Peyer's patch (tissue), 4 donors: Measurements from ENCODE around the gene ACTR1A. TPM values are rescaled to one million over a fixed set of nuclear protein-coding genes. Genes with fewer than 3 reads are reported as not detected.
A peak's percentile ranks its signal among the peaks of the same experiment; 100 is the strongest.

Experiments
- DNase-seq, 3 donors: peaks; one replicate each; pipeline ENCODE4 v3.0.0-alpha.2; 2017 to 2019
- H3K27ac ChIP-seq, 4 donors: fragments of 200-600 bp; sonication (generic); one replicate each; pipeline ENCODE4 v1.5.1; 2016 to 2019
- H3K27me3 ChIP-seq, 2 donors: fragments of 200-600 bp; sonication (generic); one replicate each; pipeline ENCODE4 v1.5.1; 2019
- H3K36me3 ChIP-seq, 3 donors: fragments of 200-600 bp; sonication (generic); one replicate each; pipeline ENCODE4 v1.5.1; 2016 to 2019
- H3K4me1 ChIP-seq, 4 donors: fragments of 200-600 bp; sonication (generic); one replicate each; pipeline ENCODE4 v1.5.1; 2016 to 2019
- H3K4me3 ChIP-seq, 4 donors: fragments of 200-600 bp; sonication (generic); 1 replicate in 3 of 4; 2 replicates in 1 of 4; pipeline ENCODE4 v1.5.1; 2016 to 2019; ENCODE audit warnings: mild to moderate bottlenecking in 1 of 4
- H3K9me3 ChIP-seq, 4 donors: fragments of 200-600 bp; sonication (generic); one replicate each; pipeline ENCODE4 v1.5.1; 2016 to 2019; ENCODE audit warnings: mild to moderate bottlenecking in 1 of 4
- POLR2A ChIP-seq, 2 donors: fragments of 450-650 bp; IDR thresholded peaks; one replicate each; pipeline ENCODE4 v1.5.1; 2017; ENCODE audit warnings: antibody characterized with exemption in 2 of 2, mild to moderate bottlenecking in 2 of 2, moderate library complexity in 2 of 2
- total RNA-seq, 4 donors: library from RNA; depleted of rRNA; stranded (reverse); fragments of >200 nt; gene quantifications; one replicate each; pipeline ENCODE4 v1.1.0, GENCODE V29; 2016
- TF ChIP-seq, protein P1 (sequence below), 6 experiments: fragments of 450-650 bp in 4 of 6; fragments of 200-600 bp in 2 of 6; sonication (generic) in 1 of 6; IDR thresholded peaks; one replicate each; pipeline ENCODE4 v1.5.1; 2017 to 2019; ENCODE audit warnings: antibody characterized with exemption in 6 of 6, mild to moderate bottlenecking in 3 of 6, moderate library complexity in 1 of 6

ACTR1A gene
- total RNA-seq, 4 donors from 2014 or later, result 41.3 to 79.7 (median 71.3) TPM

DNA sequence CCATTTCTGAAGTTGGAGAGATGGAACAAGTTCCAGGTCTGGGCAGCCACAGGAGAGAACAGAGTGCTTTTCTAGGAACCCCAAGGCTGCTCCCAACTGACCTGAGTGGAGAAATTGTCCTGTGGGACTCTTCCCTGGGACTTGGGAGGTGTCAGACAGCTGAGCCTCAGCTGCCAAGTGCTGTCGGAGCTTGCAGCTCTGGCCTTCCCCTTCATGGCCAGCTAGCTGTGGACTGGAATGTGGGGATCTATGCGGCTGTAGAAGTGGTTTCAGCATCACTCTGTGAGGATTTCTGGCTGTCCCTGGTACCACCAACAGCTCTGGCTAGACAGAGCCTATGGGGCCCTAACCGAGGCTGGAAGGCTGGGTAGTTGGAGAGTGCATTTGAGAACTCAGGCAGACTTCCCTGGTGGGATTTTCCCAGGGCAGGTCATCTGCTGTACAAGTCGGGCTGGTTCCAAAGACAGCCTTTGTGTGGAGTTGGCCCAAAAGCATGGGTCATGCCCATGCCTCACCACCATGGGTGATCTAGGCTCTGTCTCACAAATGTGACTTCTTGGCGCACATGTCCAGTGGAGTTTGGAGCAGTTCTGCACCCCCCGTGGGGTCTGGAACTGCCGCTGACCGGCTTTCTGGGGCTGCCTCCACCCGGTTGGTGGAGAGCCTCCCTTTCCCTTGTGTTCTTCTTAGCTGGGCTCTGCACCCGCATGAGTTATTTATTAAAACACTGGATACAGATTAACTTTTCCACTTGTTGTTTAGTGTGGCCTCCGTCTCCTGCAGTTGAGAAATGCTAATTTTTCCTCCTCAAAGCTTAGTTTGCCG is 12.2 kb upstream of the ACTR1A start:
- H3K9me3 ChIP-seq, result no peaks in the 10 kb centered on the region
- DNase-seq, result peak in 1 of 3 donors; percentile 15
- H3K27me3 ChIP-seq, result no peaks in the 10 kb centered on the region
- no peaks in the 10 kb centered on the region for H3K4me1 ChIP-seq
- H3K4me3 ChIP-seq, result no peak overlapping the region
- H3K27ac ChIP-seq, result no peak overlapping the region
- TF ChIP-seq, protein P1, sequence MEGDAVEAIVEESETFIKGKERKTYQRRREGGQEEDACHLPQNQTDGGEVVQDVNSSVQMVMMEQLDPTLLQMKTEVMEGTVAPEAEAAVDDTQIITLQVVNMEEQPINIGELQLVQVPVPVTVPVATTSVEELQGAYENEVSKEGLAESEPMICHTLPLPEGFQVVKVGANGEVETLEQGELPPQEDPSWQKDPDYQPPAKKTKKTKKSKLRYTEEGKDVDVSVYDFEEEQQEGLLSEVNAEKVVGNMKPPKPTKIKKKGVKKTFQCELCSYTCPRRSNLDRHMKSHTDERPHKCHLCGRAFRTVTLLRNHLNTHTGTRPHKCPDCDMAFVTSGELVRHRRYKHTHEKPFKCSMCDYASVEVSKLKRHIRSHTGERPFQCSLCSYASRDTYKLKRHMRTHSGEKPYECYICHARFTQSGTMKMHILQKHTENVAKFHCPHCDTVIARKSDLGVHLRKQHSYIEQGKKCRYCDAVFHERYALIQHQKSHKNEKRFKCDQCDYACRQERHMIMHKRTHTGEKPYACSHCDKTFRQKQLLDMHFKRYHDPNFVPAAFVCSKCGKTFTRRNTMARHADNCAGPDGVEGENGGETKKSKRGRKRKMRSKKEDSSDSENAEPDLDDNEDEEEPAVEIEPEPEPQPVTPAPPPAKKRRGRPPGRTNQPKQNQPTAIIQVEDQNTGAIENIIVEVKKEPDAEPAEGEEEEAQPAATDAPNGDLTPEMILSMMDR (IDR thresholded peaks at IDR 0.05), result no peak
- TF ChIP-seq POLR2A (IDR thresholded peaks at IDR 0.05), result no peak
- H3K36me3 ChIP-seq, result peaks cover 0 to 49% (median 0%) of the 10 kb centered on the region in 3 donors

DNA sequence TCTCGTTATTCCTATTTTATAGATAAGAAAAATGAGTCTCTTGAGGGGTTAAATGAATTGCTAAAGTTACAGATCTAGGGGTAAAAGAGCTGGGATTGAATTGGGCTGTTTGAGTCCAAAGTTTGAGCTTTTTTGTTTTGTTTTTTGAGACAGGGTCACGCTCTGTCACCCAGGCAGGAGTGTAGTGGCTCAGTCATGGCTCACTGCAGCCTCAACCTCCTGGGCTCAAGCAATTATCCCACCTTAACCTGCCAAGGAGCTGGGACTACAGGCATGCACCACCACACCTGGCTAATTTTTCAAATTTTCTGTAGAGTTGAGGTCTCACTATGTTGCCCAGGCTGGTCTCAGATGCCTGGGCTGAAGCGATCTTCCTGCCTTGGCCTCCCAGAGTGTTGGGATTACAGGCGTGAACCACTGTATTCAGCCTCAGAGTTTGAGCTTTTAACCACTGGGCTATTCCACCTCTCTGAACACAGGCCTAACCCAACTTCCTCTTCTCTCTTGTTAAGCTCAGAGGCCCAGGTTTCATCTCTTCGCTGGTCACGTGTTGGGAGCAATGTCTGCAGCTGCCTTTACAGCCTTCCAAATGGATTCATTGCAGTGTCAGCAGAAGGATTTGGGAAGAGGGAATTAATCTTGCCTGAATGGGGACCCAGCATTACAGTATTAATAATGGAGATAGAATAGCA is 9.2 kb upstream of the ACTR1A start:
- Histone ChIP-seq H3K27ac (peak overlapping the region in 1 of 4 donors; percentile 72), H3K4me3 (no peak overlapping the region), H3K4me1 (no peaks in the 10 kb centered on the region), H3K36me3 (peaks cover 0 to 57% (median 0%) of the 10 kb centered on the region in 3 donors), H3K9me3 (no peaks in the 10 kb centered on the region), H3K27me3 (no peaks in the 10 kb centered on the region)
- TF ChIP-seq POLR2A (IDR thresholded peaks at IDR 0.05), result no peak
- TF ChIP-seq, protein P1 (IDR thresholded peaks at IDR 0.05), result no peak
- DNase-seq, result peak in 2 of 3 donors; percentile 50 to 65

GRCh38 chr10:102509387-102509786 is 6.9 kb upstream of the ACTR1A start:
- DNase-seq, result no peak
- Histone ChIP-seq H3K4me1 (peaks cover 0 to 9% (median 4%) of the 10 kb centered on the region in 4 donors), H3K36me3 (peaks cover 0 to 51% (median 0%) of the 10 kb centered on the region in 3 donors), H3K27me3 (no peaks in the 10 kb centered on the region), H3K27ac (no peak overlapping the region), H3K9me3 (no peaks in the 10 kb centered on the region), H3K4me3 (no peak overlapping the region)
- TF ChIP-seq, protein P1 (IDR thresholded peaks at IDR 0.05), result no peak
- no peak for TF ChIP-seq POLR2A (IDR thresholded peaks at IDR 0.05)

DNA sequence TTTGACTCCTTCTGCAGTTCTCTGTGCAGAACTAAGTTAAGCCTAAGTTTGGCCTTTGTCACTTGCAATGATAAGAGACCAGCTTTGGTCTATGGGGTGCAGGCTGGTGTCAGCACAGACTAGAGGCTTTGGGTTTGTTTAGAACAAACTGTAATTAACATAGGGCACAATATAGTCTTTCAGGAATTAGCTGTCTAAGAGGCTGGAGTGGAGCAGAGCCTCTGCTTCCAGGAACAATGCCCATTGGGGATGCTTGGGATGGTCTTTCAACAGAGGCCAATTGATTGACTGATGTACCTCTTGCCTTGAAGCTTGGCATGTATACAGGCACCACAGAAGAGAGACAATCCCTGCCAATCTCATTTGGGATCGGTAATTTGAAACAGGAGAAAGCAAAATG is 6.0 kb upstream of the ACTR1A start:
- Histone ChIP-seq H3K27ac (no peak overlapping the region), H3K36me3 (peaks cover 0 to 44% (median 0%) of the 10 kb centered on the region in 3 donors), H3K27me3 (no peaks in the 10 kb centered on the region), H3K4me1 (peaks cover 0 to 9% (median 4%) of the 10 kb centered on the region in 4 donors), H3K4me3 (no peak overlapping the region), H3K9me3 (no peaks in the 10 kb centered on the region)
- TF ChIP-seq, protein P1 (IDR thresholded peaks at IDR 0.05), result no peak
- TF ChIP-seq POLR2A (IDR thresholded peaks at IDR 0.05), result no peak
- DNase-seq, result no peak

- H3K9me3 ChIP-seq, result no peaks in the 10 kb centered on the region
- H3K27ac ChIP-seq, result no peak overlapping the region
- H3K4me1 ChIP-seq, result peaks cover 0 to 14% (median 7%) of the 10 kb centered on the region in 4 donors
- no peaks in the 10 kb centered on the region for H3K27me3 ChIP-seq
- peaks cover 0 to 34% (median 0%) of the 10 kb centered on the region in 3 donors for H3K36me3 ChIP-seq
- TF ChIP-seq, protein P1 (IDR thresholded peaks at IDR 0.05), result no peak
- no peak for TF ChIP-seq POLR2A (IDR thresholded peaks at IDR 0.05)
- no peak for DNase-seq
- H3K4me3 ChIP-seq, result no peak overlapping the region
Observed at GRCh38 chr10:102507521-102507920, 5.0 kb upstream of the ACTR1A start.
